ENCODE results near the gene ZNF677. TPM values are rescaled to one million over a fixed set of nuclear protein-coding genes. Genes with fewer than 3 reads are reported as not detected.
"Not testable (repeated sequence)": the region's sequence is repeated elsewhere in the genome, so short reads cannot be mapped to it uniquely, and the experiment has no call there.

The ZNF677 gene
- 1 to 10 TPM; 8.3 to 8.7 TPM for total RNA-seq

DNA sequence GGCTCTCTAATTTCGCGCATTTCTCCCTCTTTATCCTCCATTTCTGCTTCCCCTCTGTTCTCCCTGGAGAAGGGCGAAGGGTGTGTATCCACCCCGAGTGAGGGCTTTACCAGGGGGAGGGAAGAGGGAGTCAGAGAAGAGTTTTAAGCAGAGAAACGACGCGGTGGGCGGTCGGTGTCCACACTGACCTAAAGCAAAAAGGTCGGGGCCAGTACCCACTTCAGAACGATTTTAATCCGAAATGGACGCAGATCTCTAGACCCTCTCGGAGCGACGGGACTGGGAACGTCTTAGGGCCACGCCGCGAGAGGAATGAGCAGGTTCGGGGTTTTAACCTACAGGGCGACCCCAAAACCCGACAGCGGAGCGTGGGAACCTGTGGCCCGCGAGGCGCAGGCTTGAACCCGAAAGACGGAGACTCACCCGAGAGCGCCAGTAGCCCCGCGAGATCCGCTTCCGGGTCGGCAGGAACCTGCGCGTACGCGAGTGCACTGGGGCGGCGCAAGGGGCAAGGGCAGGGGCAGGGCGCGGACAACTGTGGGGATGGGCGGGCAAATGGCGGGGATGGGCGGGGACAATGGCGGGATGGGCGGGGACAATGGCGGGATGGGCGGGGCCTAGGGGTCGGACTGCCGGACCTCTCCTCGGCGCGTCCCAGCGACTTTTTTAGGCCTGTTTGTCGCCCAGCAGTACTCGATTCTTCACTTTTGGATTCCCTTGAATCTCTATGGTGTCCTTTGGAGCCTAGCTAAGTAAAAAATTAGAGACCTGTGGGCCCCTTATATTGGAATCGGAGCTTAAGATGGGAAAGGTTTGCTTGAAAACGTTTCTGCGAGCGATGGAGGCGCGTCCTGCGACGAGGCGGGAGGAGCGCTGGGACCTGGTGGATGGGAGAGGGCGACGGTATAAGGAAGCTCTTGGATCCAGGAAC is at the start of gene ZNF677:
Gene ZNF677 (minus strand): TSS at position 463 of the 931 bp plus-strand sequence. CDS start 3,323 bp downstream, outside the sequence.
- H3K4me3 Mint-ChIP-seq = peak within 1 kb of the TSS; percentile 83
- peaks cover 46% of the 10 kb centered on the region for H3K9me3 Mint-ChIP-seq
- TF ChIP-seq, protein P1, sequence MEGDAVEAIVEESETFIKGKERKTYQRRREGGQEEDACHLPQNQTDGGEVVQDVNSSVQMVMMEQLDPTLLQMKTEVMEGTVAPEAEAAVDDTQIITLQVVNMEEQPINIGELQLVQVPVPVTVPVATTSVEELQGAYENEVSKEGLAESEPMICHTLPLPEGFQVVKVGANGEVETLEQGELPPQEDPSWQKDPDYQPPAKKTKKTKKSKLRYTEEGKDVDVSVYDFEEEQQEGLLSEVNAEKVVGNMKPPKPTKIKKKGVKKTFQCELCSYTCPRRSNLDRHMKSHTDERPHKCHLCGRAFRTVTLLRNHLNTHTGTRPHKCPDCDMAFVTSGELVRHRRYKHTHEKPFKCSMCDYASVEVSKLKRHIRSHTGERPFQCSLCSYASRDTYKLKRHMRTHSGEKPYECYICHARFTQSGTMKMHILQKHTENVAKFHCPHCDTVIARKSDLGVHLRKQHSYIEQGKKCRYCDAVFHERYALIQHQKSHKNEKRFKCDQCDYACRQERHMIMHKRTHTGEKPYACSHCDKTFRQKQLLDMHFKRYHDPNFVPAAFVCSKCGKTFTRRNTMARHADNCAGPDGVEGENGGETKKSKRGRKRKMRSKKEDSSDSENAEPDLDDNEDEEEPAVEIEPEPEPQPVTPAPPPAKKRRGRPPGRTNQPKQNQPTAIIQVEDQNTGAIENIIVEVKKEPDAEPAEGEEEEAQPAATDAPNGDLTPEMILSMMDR (IDR thresholded peaks at IDR 0.05) = no peak
- H3K27me3 Mint-ChIP-seq = no peaks in the 10 kb centered on the region
- ChIA-PET POLR2A (no interaction called here), CTCF (interaction anchor here (1.2 kb wide), 1 partner anchor 59 kb away, joined by 4 read pairs; no protein-coding TSS in a partner anchor)
- H3K4me1 Mint-ChIP-seq (ENCODE audit: low read depth) = peaks cover 10% of the 10 kb centered on the region
- H3K36me3 Mint-ChIP-seq (ENCODE audit: low read depth) = peaks cover 45% of the 10 kb centered on the region
- peak; percentile 100 for ATAC-seq
- peak; percentile 90 for DNase-seq
- H3K27ac Mint-ChIP-seq = peak within 1 kb of the TSS; percentile 67
- intact Hi-C loops (cut with micrococcal nuclease) = no loop called here

DNA sequence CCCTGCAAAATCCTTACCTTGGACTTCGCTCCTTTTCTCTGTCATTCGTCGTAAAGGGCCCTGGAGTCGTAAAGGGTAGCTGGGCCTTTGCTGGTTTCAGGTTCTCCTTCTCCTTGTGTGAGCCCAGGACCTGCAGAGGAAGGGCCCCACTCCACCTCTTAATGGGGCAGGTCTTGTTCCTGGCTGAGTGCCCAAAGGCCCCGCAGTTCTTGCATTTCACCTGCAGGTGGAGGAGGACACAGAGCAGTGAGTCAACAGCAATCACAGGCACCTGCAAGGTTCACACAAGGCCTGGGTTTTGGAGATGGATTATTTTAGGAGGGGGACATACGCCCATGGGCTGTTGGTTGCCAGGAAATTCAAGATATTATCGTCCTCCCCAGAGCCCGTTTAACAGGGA is 46.7 kb upstream of the ZNF677 start:
- H3K4me3 Mint-ChIP-seq; POLR2A ChIA-PET; H3K36me3 Mint-ChIP-seq (ENCODE audit: low read depth); CTCF ChIA-PET; H3K27ac Mint-ChIP-seq; ATAC-seq; intact Hi-C loops (cut with micrococcal nuclease); H3K4me1 Mint-ChIP-seq (ENCODE audit: low read depth); H3K9me3 Mint-ChIP-seq; H3K27me3 Mint-ChIP-seq: not testable (repeated sequence)
- peak; percentile 11 for DNase-seq

DNA sequence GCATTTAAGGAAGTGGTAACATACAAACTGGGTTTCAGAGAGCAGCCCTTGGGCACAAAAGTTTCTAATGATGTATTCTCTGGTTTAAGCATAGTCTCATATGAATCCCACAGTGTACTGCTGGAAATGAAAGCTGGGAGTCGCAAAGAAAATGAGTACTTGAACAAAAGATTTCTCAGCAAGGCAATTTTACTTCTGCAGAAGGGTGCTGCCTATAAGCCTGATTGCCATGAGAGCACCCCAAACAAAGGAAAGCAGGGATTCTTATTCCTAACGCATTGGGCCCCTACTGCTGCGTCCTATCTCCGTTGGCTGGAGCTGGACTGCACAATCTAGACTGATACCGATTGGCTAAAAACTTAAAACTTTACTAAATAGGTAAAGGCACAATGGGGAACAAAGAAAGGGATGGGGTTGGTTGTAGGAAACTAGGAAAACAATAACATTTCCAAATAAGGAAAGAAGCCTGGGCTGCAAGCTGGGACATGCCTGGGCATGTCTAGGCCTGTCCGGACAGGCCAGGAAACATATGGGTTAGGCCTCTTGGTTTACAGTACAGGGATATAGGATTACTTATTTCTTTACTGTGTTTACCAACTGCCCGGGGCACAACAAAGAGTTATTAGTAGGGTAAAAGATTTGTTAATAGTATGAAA is 40.2 kb upstream of the ZNF677 start:
- DNase-seq (no peak), ATAC-seq (no peak)
- peaks cover 36% of the 10 kb centered on the region for H3K9me3 Mint-ChIP-seq
- intact Hi-C loops (cut with micrococcal nuclease) = no loop called here
- TF ChIP-seq, protein P1 (IDR thresholded peaks at IDR 0.05) = no peak
- peak overlapping the region; percentile 42 for H3K27ac Mint-ChIP-seq
- no peak overlapping the region for H3K4me3 Mint-ChIP-seq
- ChIA-PET POLR2A (no interaction called here), CTCF (no interaction called here)
- H3K27me3 Mint-ChIP-seq = no peaks in the 10 kb centered on the region
- peaks cover 6% of the 10 kb centered on the region for H3K36me3 Mint-ChIP-seq (ENCODE audit: low read depth)
- H3K4me1 Mint-ChIP-seq (ENCODE audit: low read depth) = no peaks in the 10 kb centered on the region

DNA sequence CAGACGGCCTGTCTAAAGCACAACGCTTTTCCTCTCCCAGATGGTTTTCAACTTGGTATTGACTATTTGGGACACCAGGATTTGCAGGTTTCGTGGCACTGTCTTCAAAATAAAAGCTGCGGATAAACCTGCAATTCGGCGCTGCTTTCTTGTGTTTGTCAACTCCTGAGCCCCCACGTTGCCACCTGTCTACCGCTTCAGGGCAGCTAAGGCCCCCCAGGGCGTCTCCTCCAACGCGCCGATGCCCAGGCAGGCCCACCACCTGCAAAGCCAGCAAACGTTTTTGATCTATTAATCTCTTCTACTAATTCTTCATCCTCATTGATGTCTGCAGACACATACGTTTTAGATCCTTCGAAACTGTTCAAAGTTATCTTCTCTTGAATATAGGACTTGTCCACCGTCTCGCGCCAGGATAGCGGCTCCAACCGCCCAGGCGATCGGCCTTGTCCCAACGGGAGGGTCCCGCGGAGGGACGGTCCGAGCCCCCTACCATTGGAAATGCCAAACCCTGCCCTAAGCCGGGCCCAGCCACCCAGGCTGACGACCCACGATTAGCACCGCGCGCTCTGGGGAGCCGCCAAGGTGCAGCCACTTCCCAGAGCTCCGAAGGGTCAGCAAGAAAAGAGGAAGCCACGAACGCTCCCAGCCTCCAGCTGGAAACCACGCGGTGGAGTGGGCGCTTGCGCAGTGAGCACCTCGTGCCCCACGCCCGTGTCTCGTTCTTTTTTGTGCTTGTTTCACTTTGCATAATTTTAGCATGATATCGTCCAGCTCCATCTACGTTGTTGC is 36.3 kb upstream of the ZNF677 start:
- H3K9me3 Mint-ChIP-seq = peaks cover 39% of the 10 kb centered on the region
- ChIA-PET POLR2A (no interaction called here), CTCF (no interaction called here)
- H3K27me3 Mint-ChIP-seq = no peaks in the 10 kb centered on the region
- intact Hi-C loops (cut with micrococcal nuclease) = no loop called here
- H3K4me1 Mint-ChIP-seq (ENCODE audit: low read depth) = no peaks in the 10 kb centered on the region
- TF ChIP-seq, protein P1 (IDR thresholded peaks at IDR 0.05) = no peak
- no peak for ATAC-seq
- DNase-seq = no peak
- H3K4me3 Mint-ChIP-seq = no peak overlapping the region
- peaks cover 6% of the 10 kb centered on the region for H3K36me3 Mint-ChIP-seq (ENCODE audit: low read depth)
- no peak overlapping the region for H3K27ac Mint-ChIP-seq

DNA sequence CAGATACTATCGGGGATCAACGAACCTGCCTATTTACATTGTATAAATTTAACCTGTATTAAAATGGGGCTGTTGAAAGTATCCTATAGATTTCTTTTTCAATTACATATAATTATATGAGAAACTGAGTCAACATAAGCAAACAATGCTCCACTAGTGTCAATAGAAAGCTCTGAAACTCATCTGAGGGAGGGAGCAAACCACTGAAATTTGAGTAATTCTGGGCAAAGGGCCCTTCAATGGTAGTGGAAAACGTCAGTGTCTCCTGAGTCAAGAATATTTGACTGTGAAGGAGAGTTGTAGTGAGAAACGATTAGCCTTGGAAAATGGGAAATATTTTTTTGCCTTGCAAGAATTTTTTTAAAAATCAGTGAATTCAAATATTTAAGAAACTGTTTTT is 30.4 kb upstream of the ZNF677 start:
- H3K9me3 Mint-ChIP-seq = peaks cover 11% of the 10 kb centered on the region
- intact Hi-C loops (cut with micrococcal nuclease) = no loop called here
- DNase-seq (no peak), ATAC-seq (no peak)
- H3K27ac Mint-ChIP-seq = no peak overlapping the region
- ChIA-PET CTCF (no interaction called here), POLR2A (no interaction called here)
- H3K36me3 Mint-ChIP-seq (ENCODE audit: low read depth) = no peaks in the 10 kb centered on the region
- TF ChIP-seq, protein P1 (IDR thresholded peaks at IDR 0.05) = no peak
- H3K4me3 Mint-ChIP-seq = no peak overlapping the region
- H3K4me1 Mint-ChIP-seq (ENCODE audit: low read depth) = no peaks in the 10 kb centered on the region
- H3K27me3 Mint-ChIP-seq = peaks cover 2% of the 10 kb centered on the region

DNA sequence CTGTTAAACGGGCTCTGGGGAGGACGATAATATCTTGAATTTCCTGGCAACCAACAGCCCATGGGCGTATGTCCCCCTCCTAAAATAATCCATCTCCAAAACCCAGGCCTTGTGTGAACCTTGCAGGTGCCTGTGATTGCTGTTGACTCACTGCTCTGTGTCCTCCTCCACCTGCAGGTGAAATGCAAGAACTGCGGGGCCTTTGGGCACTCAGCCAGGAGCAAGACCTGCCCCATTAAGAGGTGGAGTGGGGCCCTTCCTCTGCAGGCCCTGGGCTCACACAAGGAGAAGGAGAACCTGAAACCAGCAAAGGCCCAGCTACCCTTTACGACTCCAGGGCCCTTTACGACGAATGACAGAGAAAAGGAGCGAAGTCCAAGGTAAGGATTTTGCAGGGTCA is 27.3 kb upstream of the ZNF677 start:
- ATAC-seq; H3K27me3 Mint-ChIP-seq; POLR2A ChIA-PET; H3K27ac Mint-ChIP-seq; H3K36me3 Mint-ChIP-seq (ENCODE audit: low read depth); CTCF ChIA-PET; intact Hi-C loops (cut with micrococcal nuclease); H3K4me1 Mint-ChIP-seq (ENCODE audit: low read depth); H3K4me3 Mint-ChIP-seq; H3K9me3 Mint-ChIP-seq: not testable (repeated sequence)
- peak; percentile 20 for DNase-seq

Data from activated CD8-positive, alpha-beta T cell treated with anti-CD3 and anti-CD28 coated beads for 36 hours (primary cell).